Measurements from ENCODE around the gene DNAJC7.

DNAJC7 gene

GRCh38 chr17:41957031-41957868, 60.0 kb downstream of the DNAJC7 start:
- TF ChIP-seq CTCF (IDR thresholded peaks at IDR 0.05; ENCODE audit: insufficient read depth, low read length) (no peak), SPI1 (IDR thresholded peaks at IDR 0.05; ENCODE audit: borderline replicate concordance, low read depth) (no peak; the same call in 1 of the 2 replicates), POLR2AphosphoS5 (IDR thresholded peaks at IDR 0.05; ENCODE audit: low read depth) (no peak), GABPA (IDR thresholded peaks at IDR 0.05; ENCODE audit: low read depth) (no peak), REST (IDR thresholded peaks at IDR 0.05; ENCODE audit: insufficient replicate concordance, low read depth) (no peak)
- no peak overlapping the region for H3K27ac ChIP-seq (replicated peaks)
- no peak for DNase-seq (ENCODE audit: low read depth in 1 of 2, low spot score in 1 of 2)
- no peak overlapping the region for H3K4me3 ChIP-seq (replicated peaks; ENCODE audit: insufficient read depth, low read length)
- no peaks in the 10 kb centered on the region for H3K27me3 ChIP-seq (ENCODE audit: insufficient read depth, poor library complexity, severe bottlenecking)

- H3K27me3 ChIP-seq (ENCODE audit: insufficient read depth, poor library complexity, severe bottlenecking): no peaks in the 10 kb centered on the region
- no peak overlapping the region for H3K27ac ChIP-seq (replicated peaks)
- no peak overlapping the region for H3K4me3 ChIP-seq (replicated peaks; ENCODE audit: insufficient read depth, low read length)
- TF ChIP-seq GABPA (IDR thresholded peaks at IDR 0.05; ENCODE audit: low read depth) (no peak), SPI1 (IDR thresholded peaks at IDR 0.05; ENCODE audit: borderline replicate concordance, low read depth) (no peak), CTCF (IDR thresholded peaks at IDR 0.05; ENCODE audit: insufficient read depth, low read length) (no peak), POLR2AphosphoS5 (IDR thresholded peaks at IDR 0.05; ENCODE audit: low read depth) (no peak), REST (IDR thresholded peaks at IDR 0.05; ENCODE audit: insufficient replicate concordance, low read depth) (no peak)
- no peak for DNase-seq (ENCODE audit: low read depth in 1 of 2, low spot score in 1 of 2)
Measured at GRCh38 chr17:41956522-41956921, 60.7 kb downstream of the DNAJC7 start.

GRCh38 chr17:41948762-41949460, 68.3 kb downstream of the DNAJC7 start:
- TF ChIP-seq REST (IDR thresholded peaks at IDR 0.05; ENCODE audit: insufficient replicate concordance, low read depth): no peak
- TF ChIP-seq GABPA (IDR thresholded peaks at IDR 0.05; ENCODE audit: low read depth): no peak
- TF ChIP-seq SPI1 (IDR thresholded peaks at IDR 0.05; ENCODE audit: borderline replicate concordance, low read depth): no peak
- DNase-seq (ENCODE audit: low read depth in 1 of 2, low spot score in 1 of 2): no peak
- H3K27me3 ChIP-seq (ENCODE audit: insufficient read depth, poor library complexity, severe bottlenecking): no peaks in the 10 kb centered on the region
- no peak overlapping the region for H3K27ac ChIP-seq (replicated peaks)
- no peak overlapping the region for H3K4me3 ChIP-seq (replicated peaks; ENCODE audit: insufficient read depth, low read length)

Measured in HL-60 (cell line).